HG03139 (cell line): ENCODE results near the gene STPG2.
"Not testable (repeated sequence)": the region's sequence is repeated elsewhere in the genome, so short reads cannot be mapped to it uniquely, and the experiment has no call there.

Experiments
- ATAC-seq: cut with Tn5 transposase; IDR thresholded peaks from one replicate; pipeline ENCODE4 v1.9.1; 2021; ENCODE audit not compliant: unreplicated experiment

Gene STPG2

GRCh38 chr4:97646997-97647396 lies 496.3 kb downstream of the STPG2 start:
- ATAC-seq: no peak

DNA sequence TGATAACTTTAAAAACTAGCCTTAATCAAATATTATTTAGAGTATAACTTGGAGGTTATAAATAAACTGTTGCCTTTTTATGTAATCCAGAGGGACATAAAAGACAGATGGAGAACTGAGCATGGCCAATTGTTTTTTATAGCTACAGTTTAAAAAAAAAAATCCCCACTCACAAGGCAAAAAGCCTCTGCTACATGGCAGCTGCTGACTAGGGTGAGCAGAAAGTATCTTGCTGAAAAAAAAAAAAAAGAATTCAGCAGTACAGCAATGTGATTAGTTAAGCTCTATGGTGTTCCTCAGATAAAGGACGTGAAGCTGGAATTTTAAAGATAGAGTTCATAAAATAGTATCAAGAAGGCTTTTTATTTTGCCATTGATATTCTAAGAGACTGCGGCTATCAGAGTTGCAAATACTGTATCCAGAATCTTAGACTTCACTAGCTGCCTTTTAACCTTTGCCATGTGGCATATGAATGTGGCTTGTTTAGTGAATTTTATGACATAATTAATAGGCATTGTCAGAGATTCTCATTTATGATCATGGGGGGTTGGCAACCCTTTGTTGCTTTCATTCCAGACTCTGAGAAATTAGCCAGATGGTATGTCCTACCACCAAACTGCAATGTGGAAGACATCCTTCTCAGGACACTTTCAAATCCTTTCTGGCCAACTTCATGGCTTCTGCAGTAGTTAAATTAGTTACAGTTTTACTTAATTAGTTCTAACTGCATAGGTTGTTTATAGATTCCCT lies 498.0 kb downstream of the STPG2 start:
- ATAC-seq: no peak

DNA sequence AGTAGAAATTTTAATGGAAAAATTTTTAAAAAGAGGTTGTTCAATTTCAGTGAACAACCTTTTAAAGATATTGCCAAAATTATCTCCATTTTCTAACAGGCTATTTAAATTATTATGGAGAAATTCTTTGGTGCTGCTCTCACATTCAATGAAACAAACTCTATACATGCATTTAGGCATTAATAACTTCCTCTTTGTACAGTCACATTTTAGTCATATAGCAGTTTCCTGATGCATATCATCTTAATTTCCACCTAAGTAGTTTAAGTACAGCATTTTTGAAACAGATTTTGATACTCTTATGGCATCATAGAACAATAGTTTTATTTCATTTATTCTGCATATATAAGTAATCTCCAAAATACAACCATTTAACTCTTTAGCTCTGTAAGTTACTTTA lies 500.1 kb downstream of the STPG2 start:
- no peak for ATAC-seq

GRCh38 chr4:97639961-97640360 lies 503.3 kb downstream of the STPG2 start:
- ATAC-seq: no peak

DNA sequence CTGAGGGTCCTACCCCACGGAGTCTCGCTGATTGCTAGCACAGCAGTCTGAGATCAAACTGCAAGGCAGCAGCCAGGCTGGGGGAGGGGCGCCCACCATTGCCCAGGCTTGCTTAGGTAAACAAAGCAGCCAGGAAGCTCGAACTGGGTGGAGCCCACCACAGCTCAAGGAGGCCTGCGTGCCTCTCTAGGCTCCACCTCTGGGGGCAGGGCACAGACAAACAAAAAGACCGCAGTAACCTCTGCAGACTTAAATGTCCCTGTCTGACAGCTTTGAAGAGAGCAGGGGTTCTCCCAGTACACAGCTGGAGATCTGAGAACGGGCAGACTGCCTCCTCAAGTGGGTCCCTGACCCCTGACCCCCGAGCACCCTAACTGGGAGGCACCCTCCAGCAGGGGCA lies 509.4 kb downstream of the STPG2 start:
- ATAC-seq: not testable (repeated sequence)

DNA sequence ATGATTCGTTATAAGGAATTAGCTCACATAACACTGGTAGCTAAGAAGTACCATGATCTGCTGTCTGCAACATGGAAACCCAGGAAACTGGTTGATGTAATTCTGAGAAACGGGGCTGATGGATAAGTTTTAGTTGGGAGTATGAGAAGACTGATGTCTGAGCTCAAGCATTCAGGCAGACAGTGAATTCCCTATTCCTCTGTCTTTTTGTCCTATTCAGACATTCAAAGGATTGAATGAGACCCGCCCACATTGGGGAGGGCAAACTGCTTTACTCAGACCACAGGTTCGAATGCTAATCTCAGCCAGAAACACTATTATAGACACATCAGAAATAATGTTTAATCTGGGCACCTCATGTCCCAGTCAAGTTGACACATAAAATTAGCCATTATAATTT lies 515.5 kb downstream of the STPG2 start:
- no peak for ATAC-seq

- ATAC-seq: no peak
These were observed 519.1 kb downstream of the STPG2 start for GRCh38 chr4:97624204-97624603.

DNA sequence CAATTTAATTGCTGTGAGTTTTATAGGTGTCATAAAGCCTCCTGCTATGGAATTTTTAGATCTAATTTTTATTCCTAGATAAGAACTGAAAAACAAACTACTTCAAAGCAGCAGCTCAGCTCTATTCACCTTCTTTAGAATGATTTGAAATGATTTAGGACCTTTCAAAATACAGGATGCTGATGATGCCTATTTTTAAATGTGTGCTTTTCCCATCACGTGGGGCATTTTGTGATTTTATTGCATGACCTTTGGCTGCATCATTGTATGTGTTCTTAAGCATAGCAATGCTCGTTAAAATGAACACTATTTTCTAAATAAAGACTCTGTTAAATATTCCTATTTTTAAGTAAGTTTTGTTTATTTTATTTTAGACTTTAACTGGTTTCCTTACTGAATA lies 537.3 kb downstream of the STPG2 start:
- ATAC-seq: no peak

DNA sequence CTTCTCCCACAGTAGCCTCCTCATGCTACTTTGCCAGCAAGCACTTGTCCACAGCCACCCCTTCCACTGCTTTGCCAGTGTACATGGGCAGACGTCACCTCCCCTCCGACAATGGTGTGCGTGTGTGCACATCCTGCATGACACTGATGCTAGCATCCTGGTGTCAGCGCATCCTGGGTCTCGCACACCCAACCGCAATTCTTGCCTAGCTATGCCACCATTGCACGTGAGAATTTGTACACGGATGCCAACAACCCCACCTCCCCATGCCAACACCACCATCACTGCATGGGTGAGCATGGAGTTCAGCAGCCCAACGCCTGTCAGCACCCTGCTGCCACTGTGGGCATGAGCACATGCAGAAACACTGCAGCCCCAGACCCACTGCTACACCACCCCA lies 550.0 kb downstream of the STPG2 start:
- no peak for ATAC-seq

GRCh38 chr4:97590266-97590665 lies 553.0 kb downstream of the STPG2 start:
- ATAC-seq: no peak

GRCh38 chr4:97589481-97590196 lies 553.6 kb downstream of the STPG2 start:
- no peak for ATAC-seq

DNA sequence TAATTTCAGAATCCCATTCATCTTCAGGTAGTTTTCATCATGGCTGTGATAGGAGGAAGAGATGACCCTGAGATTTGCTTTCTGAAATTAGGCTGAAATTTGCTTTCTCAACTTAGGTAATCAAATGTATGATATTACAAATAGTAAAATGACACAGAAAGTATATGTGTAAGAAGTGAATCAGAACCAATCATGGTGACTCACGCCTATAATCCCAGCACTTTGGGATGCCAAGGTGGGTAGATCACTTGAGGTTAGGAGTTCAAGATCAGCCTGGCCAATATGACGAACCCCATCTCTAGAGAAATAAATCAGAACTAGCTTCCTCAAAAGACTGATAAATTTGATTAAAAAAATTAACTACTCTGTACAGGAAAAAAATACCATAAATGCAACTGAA lies 555.4 kb downstream of the STPG2 start:
- ATAC-seq: no peak

DNA sequence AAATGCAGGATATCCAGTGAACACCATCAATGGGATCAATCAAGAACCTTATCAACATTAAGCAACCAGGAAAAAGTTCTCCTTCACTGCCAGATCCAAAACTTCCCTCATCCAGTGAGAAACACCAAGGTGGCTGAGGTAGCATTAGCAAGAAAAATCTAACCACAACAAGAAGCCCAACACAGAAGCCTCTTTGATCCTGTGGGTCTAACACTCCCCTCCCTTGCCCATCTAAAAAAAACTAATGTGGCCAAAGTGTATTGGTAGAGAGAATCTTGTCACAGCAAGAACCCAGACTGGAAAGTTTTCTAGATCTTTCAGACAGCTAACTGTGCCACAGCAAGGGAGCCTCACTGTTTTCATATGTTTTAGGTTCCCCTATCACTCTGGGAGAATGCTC lies 558.0 kb downstream of the STPG2 start:
- ATAC-seq: no peak

- no peak for ATAC-seq
These were observed 560.4 kb downstream of the STPG2 start for GRCh38 chr4:97582890-97583289.

- no peak for ATAC-seq
These were observed 566.3 kb downstream of the STPG2 start for GRCh38 chr4:97577004-97577403.

- no peak for ATAC-seq
These were observed 583.3 kb downstream of the STPG2 start for GRCh38 chr4:97560009-97560408.

DNA sequence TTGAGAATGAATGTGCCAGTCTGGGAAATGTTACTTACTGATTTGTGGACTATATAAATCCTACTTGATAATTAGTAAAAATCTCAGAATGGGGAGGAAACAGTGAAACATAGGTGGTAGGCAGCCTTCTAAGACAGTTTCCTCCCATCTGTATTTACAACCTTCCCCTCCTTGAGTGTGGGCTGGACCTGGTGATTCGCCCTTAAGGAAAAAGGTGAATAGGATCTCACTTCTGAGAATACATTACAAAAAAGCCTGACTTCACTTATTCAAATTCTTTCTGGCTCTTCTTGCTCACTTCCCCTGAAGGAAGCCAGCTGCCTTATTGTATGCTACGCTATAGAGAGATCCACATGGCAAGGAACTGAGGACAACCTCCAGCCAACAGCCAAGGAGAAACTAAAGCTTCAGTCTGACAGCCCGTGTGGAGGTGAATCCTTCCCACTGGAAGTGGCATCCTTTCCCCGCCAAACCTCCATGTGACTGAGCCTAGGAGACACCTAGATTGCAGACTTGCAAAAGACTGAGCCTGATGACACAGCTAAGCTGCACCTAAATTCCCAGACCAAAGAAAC lies 585.0 kb downstream of the STPG2 start:
- ATAC-seq: no peak

DNA sequence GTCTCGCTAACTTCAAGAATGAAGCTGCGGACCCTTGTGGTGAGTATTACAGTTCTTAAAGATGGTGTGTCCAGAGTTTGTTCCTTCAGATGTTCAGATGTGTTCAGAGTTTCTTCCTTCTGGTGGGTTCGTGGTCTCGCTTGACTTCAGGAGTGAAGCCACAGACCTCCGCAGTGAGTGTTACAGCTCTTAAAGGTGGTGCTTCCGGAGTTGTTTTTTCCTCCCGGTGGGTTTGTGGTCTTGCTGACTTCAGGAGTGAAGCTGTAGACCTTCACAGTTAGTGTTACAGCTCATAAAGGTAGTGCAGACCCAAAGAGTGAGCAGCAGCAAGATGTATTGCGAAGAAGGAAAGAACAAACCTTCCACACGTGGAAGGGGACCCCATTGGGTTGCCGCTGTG lies 592.6 kb downstream of the STPG2 start:
- ATAC-seq: not testable (repeated sequence)

DNA sequence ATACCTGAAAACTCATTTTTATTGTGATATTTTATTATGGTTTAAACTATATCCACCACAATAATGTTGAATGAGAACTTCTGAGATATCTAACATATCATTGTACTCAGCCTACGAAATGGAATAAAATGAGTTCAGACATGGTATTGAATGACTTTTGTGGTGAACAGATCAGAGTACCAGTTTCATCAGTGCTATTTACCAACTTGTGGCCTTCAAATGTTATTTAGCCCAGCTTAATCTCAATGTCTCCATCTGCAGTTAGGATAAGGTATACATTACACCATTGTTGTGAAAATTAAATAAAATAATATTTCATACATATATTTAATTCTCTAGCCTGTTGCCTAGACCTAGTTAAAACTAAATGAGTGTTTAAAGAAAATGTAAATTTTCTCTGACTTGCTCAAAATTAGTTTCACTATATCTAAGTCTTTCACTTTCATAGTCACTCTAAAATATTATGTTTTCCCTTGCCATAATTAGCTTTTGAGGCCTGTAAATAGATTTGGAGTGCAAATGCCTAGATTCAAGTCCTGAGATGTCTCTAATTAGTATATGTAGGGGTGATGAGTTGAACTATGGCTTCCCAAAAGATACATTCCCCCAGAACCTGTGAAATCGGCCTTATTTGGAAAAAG lies 594.2 kb downstream of the STPG2 start:
- ATAC-seq: no peak

GRCh38 chr4:97548186-97548585 lies 595.1 kb downstream of the STPG2 start:
- no peak for ATAC-seq

GRCh38 chr4:97531351-97531750 lies 611.9 kb downstream of the STPG2 start:
- ATAC-seq: no peak

DNA sequence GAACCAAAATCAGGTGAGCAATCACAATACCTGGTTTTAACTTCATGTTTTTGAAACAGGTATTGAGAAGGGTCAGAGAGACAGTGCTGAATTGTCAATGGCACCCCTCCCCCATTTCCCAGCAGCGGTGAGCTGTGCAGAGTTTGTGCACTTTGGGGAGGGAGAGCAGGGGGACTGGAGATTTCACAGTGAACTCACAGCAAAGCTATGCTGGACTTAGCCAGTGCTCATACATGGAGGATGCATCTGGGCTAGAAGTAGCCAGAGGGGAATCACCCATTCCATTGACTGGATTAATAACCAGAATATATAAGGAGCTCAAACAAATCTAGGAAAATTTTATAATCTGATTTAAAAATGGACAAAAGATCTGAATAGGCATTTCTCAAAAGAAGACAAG lies 612.6 kb downstream of the STPG2 start:
- ATAC-seq: no peak
